T-helper 1 cell treated with Interleukin-12 subunit alpha and Interleukin-12 subunit beta and Interleukin-4 antibody, amounts not matched to agents 30 μg/mL and 1 μg/mL, for 36 hours (primary cell): Measurements from ENCODE around the gene RBM42.

Experiments
- H3K27ac Mint-ChIP-seq: one replicate; pipeline ENCODE4 v1.8.0; 2021; ENCODE audit warnings: mild to moderate bottlenecking, mixed read lengths
- H3K27me3 Mint-ChIP-seq: one replicate; pipeline ENCODE4 v1.8.0; 2021; ENCODE audit warnings: low read depth, mixed read lengths
- H3K36me3 Mint-ChIP-seq: one replicate; pipeline ENCODE4 v1.8.0; 2021; ENCODE audit warnings: low read depth, mixed read lengths
- H3K4me1 Mint-ChIP-seq: one replicate; pipeline ENCODE4 v1.8.0; 2021; ENCODE audit warnings: low read depth, mixed read lengths
- H3K4me3 Mint-ChIP-seq: one replicate; pipeline ENCODE4 v1.8.0; 2021; ENCODE audit warnings: mild to moderate bottlenecking, moderate library complexity, mixed read lengths
- H3K9me3 Mint-ChIP-seq: one replicate; pipeline ENCODE4 v1.8.0; 2021; ENCODE audit warnings: mixed read lengths

The RBM42 gene

DNA sequence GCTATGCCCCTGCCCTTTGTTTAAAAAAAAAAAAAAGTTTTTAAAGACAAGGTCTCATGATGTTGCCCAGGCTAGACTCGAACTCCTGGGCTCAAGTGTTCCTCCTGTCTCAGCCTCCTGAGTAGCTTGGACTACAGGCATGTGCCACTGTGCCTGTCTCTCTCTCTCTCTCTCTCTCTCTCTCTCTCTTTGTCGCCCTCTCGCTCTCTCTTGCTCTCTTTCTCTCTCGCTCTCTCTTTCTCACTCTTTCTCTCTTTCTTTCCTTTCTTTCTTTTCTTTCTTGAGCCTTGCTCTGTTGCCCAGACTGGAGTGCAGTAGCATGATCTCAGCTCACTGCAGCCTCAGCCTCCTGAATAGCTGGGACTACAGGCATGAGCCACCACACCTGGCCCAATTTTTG, 26.8 kb downstream of the RBM42 start:
- Mint-ChIP-seq H3K27me3 (no peaks in the 10 kb centered on the region), H3K4me3 (no peak overlapping the region), H3K4me1 (peaks cover 12% of the 10 kb centered on the region), H3K27ac (no peak overlapping the region), H3K36me3 (peaks cover 34% of the 10 kb centered on the region), H3K9me3 (no peaks in the 10 kb centered on the region)

DNA sequence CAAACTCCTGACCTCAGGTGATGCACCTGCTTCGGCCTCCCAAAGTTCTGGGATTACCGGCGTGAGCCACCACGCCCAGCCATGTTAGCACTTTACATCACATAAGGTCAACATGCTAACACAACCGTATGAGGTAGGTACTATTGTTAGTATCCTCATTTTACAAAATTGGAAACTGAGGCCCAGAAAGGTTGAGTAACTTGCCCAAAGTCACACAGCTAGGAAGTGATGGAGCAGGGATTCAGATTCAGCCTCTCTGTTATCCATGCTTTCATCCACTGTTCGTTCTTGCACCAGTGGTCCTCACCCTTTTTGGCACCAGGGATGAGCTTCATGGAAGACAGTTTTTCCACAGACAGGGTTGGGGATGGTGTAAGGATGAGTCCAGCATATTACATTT, 27.9 kb downstream of the RBM42 start:
- Mint-ChIP-seq H3K4me1 (peaks cover 7% of the 10 kb centered on the region), H3K27me3 (no peaks in the 10 kb centered on the region), H3K4me3 (no peak overlapping the region), H3K27ac (no peak overlapping the region), H3K9me3 (no peaks in the 10 kb centered on the region), H3K36me3 (peaks cover 26% of the 10 kb centered on the region)

DNA sequence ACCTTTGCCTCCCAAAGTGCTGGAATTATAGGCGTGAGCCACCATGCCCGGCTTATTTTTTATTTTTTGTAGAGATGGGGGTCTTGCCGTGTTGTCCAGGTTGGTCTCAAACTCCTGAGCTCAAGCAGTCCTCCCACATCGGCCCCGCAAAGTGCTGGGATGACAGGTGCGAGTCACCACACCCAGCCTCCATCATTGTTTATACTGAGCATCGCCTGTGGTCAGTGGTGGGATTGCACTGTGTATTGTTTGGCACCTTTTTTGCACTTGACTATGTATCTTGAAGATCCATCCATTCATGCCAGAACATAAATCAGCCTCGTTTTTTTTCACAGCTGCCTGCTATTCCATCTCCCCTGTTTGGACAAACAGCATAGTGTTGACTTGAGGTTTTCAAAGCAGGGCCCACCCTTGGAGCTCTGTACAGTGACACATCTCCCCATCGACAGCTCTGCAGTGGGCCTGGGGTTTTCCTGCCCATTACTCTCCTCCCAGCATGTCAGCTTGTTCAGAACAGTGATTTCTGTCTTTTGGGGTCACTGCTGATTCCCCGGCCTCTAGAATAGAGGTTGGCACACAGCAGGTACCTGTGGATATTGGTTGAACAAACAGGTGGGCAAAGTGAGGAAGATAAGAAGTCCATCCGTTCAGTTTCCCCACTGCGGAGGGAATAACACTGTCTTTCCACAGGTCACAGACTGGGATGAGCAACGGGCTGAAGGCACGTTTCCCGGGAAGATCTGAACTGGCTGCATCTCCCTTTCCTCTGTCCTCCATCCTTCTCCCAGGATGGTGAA, 29.3 kb downstream of the RBM42 start:
- H3K27me3 Mint-ChIP-seq = no peaks in the 10 kb centered on the region
- no peak overlapping the region for H3K4me3 Mint-ChIP-seq
- H3K9me3 Mint-ChIP-seq = no peaks in the 10 kb centered on the region
- peaks cover 5% of the 10 kb centered on the region for H3K4me1 Mint-ChIP-seq
- no peak overlapping the region for H3K27ac Mint-ChIP-seq
- peaks cover 25% of the 10 kb centered on the region for H3K36me3 Mint-ChIP-seq

DNA sequence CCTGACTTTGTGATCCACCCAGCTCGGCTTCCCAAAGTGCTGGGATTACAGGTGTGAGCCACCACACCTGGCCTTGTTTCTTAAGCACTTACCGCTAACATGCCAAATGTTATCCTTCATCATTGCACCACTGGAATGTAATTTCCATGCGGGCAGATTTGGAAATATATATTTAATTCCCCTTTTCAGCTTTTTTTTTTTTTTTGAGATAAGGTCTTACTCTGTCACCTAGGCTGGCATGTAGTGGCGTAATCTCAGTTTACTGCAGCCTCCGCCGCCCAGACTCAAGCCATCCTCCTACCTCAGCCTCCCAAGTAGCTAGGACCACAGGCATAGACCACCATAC, 33.1 kb downstream of the RBM42 start:
- Mint-ChIP-seq H3K4me1 (peaks cover 2% of the 10 kb centered on the region), H3K9me3 (no peaks in the 10 kb centered on the region), H3K4me3 (no peak overlapping the region), H3K27me3 (no peaks in the 10 kb centered on the region), H3K27ac (no peak overlapping the region), H3K36me3 (peaks cover 10% of the 10 kb centered on the region)

DNA sequence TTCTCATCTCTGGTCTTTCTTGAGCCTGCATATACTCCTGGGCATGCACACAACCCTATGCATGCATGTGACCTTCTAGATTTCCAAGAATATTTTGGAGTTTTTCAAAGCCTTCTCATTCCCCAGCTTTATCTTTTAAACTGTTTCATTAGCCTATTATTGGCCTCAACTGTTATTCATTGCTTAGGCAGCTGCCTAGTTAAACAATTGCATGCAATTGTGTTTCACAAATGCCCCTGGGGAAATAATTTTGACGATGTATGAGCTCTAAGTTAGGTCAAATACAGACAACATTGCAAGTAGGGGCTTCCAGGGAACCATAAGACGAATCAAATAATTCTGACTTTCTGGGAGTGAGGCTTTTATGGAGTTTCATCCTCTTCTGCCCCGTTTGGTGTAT, 35.1 kb downstream of the RBM42 start:
- peaks cover 3% of the 10 kb centered on the region for H3K36me3 Mint-ChIP-seq
- no peaks in the 10 kb centered on the region for H3K27me3 Mint-ChIP-seq
- H3K4me3 Mint-ChIP-seq = no peak overlapping the region
- H3K4me1 Mint-ChIP-seq = no peaks in the 10 kb centered on the region
- no peak overlapping the region for H3K27ac Mint-ChIP-seq
- H3K9me3 Mint-ChIP-seq = no peaks in the 10 kb centered on the region

DNA sequence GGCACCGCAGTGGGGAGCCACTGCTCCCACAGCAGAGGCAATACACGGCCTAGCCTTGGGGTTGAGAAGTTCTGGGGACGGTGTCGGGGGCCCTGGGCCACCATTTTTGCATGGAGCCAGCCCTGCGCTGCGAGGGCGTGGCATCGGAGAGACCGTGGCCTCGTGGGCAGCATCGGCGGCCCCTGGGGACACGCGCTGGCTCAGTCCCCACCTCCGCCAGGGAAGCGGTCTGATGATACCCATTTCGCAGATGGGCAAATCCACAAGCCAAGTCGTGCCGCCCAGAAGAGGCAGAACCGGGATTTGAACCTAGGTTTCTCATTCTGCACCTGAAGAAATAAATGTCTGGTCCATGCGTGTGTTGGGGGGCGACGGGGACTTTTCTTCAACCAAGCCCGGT, 36.3 kb downstream of the RBM42 start:
- H3K36me3 Mint-ChIP-seq = no peaks in the 10 kb centered on the region
- no peak overlapping the region for H3K27ac Mint-ChIP-seq

DNA sequence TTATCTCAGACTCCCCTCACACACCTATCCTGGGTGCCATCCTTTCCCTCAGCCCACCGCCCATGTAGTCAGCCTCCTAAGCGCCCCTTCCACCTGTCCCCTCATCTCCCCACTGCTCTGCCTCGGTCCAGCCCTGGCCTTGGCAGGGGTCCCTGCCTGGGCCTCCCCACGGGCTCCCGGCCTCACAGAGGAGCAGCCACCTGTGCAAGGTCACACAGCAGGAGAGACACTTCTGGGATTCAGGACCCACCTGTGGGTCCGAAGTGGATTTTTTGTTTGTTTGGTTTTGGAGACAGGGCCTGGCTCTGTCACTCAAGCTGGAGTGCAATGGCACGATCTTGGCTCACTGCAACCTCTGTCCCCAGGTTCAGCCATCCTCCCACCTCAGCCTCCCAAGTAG, 36.8 kb downstream of the RBM42 start:
- Mint-ChIP-seq H3K27ac (no peak overlapping the region), H3K27me3 (peaks cover 14% of the 10 kb centered on the region)

More for the DNA sequence above, 36.3 kb downstream of the RBM42 start:
- Mint-ChIP-seq H3K4me3 (no peak overlapping the region), H3K9me3 (no peaks in the 10 kb centered on the region), H3K27me3 (peaks cover 12% of the 10 kb centered on the region), H3K4me1 (peaks cover 3% of the 10 kb centered on the region)

DNA sequence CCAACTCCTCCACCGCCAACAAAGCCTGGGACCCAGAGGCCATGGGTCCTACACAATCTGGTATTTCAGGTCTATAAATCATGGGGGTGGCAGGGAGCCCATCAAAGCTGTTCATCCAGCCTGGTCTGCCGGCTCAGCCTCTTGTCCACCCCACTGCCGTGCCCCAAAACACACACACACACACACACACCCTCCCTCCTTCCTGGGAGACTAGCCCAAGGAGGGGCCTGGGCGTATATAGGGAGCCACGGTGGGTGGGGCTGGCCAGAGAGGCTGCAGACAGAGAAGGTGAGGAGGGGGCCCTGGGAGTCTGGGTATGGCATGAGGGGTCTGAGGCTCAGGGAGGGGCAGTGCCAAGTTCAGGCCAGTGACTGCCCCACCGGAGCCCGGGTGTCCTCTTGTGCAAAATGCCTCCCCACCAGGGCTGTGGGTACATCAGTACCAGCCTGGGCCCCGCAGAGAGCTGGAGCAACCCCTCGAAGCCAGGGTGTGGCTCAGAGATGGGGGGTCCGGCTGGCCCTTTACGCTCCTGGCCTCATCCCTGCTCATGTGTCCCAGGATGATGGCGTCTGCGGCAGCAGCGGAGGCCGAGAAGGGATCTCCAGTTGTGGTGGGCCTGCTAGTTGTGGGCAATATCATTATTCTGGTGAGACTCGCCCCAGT, 37.5 kb downstream of the RBM42 start, which contains the start of gene UPK1A:
TSS of gene UPK1A (plus strand) at position 267 of the 663 bp plus-strand sequence. CDS start at position 563, 296 bp downstream.
- Mint-ChIP-seq H3K36me3 (no peaks in the 10 kb centered on the region), H3K27me3 (peaks cover 20% of the 10 kb centered on the region), H3K9me3 (no peaks in the 10 kb centered on the region), H3K4me1 (peaks cover 3% of the 10 kb centered on the region), H3K27ac (no peak within 1 kb of the TSS), H3K4me3 (no peak within 1 kb of the TSS)

More for the DNA sequence above, 36.8 kb downstream of the RBM42 start:
- Mint-ChIP-seq H3K4me3 (no peak overlapping the region), H3K36me3 (no peaks in the 10 kb centered on the region), H3K4me1 (peaks cover 3% of the 10 kb centered on the region), H3K9me3 (no peaks in the 10 kb centered on the region)

DNA sequence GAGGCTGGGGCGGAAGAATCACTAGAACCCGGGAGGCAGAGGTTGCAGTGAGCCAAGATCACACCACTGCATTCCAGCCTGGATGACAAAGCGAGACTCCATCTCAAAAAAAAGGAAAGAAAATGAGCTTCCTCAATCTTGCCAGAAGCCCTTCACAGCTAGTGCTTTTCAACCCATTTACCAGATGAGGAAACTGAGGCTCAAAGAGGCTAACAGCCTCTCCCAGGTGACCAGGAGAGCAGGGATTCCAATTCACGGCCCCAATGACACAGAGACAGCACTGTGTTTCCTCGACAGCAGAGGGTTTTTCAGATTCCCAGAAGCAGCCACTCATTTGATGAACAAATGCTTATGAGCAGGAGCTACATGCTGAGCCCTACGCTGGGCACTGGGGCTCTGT, 40.7 kb downstream of the RBM42 start:
- Mint-ChIP-seq H3K4me3 (no peak overlapping the region), H3K4me1 (peaks cover 15% of the 10 kb centered on the region), H3K36me3 (no peaks in the 10 kb centered on the region), H3K27me3 (peaks cover 46% of the 10 kb centered on the region), H3K9me3 (no peaks in the 10 kb centered on the region), H3K27ac (no peak overlapping the region)

DNA sequence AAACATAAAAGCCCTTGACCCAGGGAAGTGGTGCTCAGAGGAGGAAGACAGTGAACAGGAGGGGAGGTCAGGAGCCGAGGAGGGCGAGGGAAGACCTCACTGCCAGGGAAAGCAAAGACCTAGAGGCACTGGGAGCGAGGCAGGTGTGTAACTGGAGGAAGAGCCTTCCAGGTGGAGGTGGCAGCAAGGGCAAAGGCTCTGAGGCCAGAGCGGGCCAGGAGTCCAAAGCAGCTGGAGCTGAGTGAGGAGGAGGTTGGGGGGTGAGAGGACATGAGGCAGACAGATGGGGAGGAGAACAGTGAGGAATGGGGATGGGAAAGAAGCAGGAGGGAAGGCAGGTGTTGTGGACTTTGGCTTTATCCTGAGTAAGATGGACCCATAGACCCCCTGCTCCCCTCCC, 41.1 kb downstream of the RBM42 start:
- Mint-ChIP-seq H3K36me3 (no peaks in the 10 kb centered on the region), H3K4me3 (no peak overlapping the region), H3K27ac (no peak overlapping the region), H3K4me1 (peaks cover 15% of the 10 kb centered on the region), H3K9me3 (no peaks in the 10 kb centered on the region), H3K27me3 (peaks cover 48% of the 10 kb centered on the region)

DNA sequence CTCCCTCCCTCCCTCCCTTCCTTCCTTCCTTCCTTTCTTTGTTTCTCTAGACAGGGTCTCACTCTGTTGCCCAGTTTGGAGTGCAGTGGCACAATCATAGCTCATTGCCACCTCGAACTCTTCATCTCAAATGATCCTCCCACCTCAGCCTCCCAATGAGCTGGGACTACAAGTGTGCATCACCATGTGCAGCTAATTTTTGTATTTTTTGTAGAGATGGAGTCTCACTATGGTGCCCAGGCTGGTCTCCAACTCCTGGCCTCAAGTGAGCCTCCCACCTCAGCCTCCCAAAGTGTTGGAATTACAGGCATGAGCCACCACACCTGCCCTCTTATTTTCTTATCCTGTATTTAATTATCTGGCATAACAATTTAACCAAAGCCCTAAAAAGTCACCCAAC, 41.9 kb downstream of the RBM42 start:
- no peaks in the 10 kb centered on the region for H3K36me3 Mint-ChIP-seq
- peaks cover 52% of the 10 kb centered on the region for H3K27me3 Mint-ChIP-seq
- no peaks in the 10 kb centered on the region for H3K9me3 Mint-ChIP-seq
- H3K27ac Mint-ChIP-seq = no peak overlapping the region
- no peak overlapping the region for H3K4me3 Mint-ChIP-seq
- H3K4me1 Mint-ChIP-seq = peaks cover 15% of the 10 kb centered on the region

DNA sequence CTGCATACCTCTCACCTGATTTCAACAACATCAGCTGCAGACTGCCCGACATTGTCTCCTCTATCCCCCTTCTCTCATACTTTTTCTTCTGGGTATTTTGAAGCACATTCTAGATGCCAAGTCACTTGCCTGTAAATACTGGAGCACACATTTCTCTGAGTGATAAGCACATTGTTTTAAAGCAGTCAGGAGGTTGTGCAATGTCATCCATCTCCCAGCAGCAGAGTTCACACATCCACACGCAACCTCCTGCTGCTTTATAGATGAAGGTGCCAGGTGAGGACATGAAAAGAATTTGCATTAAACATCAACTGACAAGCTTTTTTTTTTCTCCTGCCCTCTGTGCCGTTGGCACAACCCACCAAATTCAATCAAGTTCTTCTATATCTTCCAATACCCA, 43.0 kb downstream of the RBM42 start:
- no peak overlapping the region for H3K4me3 Mint-ChIP-seq
- H3K36me3 Mint-ChIP-seq = no peaks in the 10 kb centered on the region
- peaks cover 54% of the 10 kb centered on the region for H3K27me3 Mint-ChIP-seq

DNA sequence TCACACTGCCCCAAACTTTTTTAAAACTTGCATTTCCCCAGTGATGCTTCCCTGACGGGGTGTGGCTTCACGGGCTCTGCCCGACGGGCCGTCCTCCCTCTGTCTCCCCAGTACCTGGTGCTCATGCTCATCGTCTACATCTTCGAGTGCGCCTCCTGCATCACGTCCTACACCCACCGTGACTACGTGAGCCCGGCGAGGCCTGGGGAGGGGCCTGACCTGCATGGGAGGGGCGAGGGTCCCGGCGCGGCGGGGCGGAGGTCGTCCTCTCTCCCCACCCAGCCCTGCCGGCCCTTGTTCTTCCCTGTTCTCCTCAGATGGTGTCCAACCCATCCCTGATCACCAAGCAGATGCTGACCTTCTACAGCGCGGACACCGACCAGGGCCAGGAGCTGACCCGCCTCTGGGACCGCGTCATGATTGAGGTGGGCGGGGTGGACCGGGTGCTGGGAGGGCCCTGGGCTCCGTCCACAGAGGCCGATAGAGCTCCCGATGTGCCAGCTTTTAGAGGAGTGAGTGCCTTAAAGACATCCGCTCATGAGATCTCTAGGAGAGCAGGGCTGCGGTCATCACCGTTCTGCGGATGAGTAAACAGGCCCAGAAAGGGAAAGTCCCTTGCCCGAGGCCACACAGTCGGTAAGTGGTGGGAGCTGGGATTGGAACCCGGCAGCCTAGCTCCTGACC, 44.4 kb downstream of the RBM42 start:
- Mint-ChIP-seq H3K4me1 (peaks cover 15% of the 10 kb centered on the region), H3K36me3 (no peaks in the 10 kb centered on the region), H3K27me3 (peaks cover 58% of the 10 kb centered on the region), H3K4me3 (peak overlapping the region; percentile 77), H3K27ac (peak overlapping the region; percentile 63), H3K9me3 (no peaks in the 10 kb centered on the region)

More for the DNA sequence above, 43.0 kb downstream of the RBM42 start:
- no peaks in the 10 kb centered on the region for H3K9me3 Mint-ChIP-seq
- peaks cover 15% of the 10 kb centered on the region for H3K4me1 Mint-ChIP-seq
- H3K27ac Mint-ChIP-seq = no peak overlapping the region

DNA sequence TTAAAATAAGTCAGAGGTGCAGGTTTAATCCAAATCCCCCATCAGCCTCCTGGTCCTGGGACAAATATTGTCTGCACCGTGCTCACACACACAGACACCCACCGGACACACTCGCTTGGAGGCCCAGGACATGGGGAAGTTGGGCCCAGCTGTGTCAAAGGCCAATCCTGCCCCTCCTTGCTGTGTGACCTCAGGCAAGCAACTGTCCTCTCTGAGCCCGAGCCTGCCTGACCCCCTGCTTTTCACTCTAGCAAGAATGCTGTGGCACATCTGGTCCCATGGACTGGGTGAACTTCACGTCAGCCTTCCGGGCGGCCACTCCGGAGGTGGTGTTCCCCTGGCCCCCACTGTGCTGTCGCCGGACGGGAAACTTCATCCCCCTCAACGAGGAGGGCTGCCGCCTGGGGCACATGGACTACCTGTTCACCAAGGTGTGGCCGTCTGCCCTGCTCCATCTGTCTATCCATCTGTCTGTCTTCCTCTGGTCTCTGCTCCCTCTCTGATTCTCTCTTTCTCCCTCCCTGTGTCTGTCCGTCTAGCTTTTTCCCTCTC, 46.8 kb downstream of the RBM42 start:
- Mint-ChIP-seq H3K27me3 (peaks cover 44% of the 10 kb centered on the region), H3K27ac (no peak overlapping the region), H3K4me1 (peaks cover 12% of the 10 kb centered on the region), H3K36me3 (no peaks in the 10 kb centered on the region), H3K4me3 (no peak overlapping the region), H3K9me3 (no peaks in the 10 kb centered on the region)
